Frontal cortex (tissue), 4 donors: ENCODE measurements around the gene POU2F2. TPM values are rescaled to one million over a fixed set of nuclear protein-coding genes. Genes with fewer than 3 reads are reported as not detected.

Experiments used
- DNase-seq, 2 donors: peaks; one replicate each; pipeline ENCODE4 v3.0.0; 2012; ENCODE audit warnings: low spot score in 2 of 2
- FAIRE-seq: peaks from 2 replicates; lab custom pipeline; 2012; peaks lifted over from hg19 to GRCh38; lab: Jason Lieb, UNC
- total RNA-seq: library from RNA; depleted of rRNA; stranded (reverse); fragments of >200 nt; gene quantifications from one replicate; pipeline ENCODE4 v1.2.3, GENCODE V29; 2014
- donor health status: control.
- donor health status: control.
- donor health status: control.

The POU2F2 gene
- 2.9 TPM for total RNA-seq

GRCh38 chr19:42132030-42132628, at the start of gene POU2F2:
Gene POU2F2, minus strand, starts transcription at chr19:42132446. Its CDS starts 35 bp downstream, at chr19:42132411.
- FAIRE-seq = no peak

GRCh38 chr19:42178791-42179674, 46.8 kb upstream of the POU2F2 start:
- FAIRE-seq (no peak), DNase-seq (no peak)

More at GRCh38 chr19:42132030-42132628, at the start of gene POU2F2:
- no peak for DNase-seq

GRCh38 chr19:42177686-42178019, 45.4 kb upstream of the POU2F2 start:
- no peak for DNase-seq
- FAIRE-seq = no peak

GRCh38 chr19:42176990-42177685, 44.9 kb upstream of the POU2F2 start:
- DNase-seq = peak; percentile 74 to 83
- no peak for FAIRE-seq

GRCh38 chr19:42176649-42176989, 44.4 kb upstream of the POU2F2 start:
- DNase-seq (no peak), FAIRE-seq (no peak)

GRCh38 chr19:42175952-42176648, 43.9 kb upstream of the POU2F2 start:
- DNase-seq (no peak), FAIRE-seq (no peak)

GRCh38 chr19:42174958-42175734, 42.9 kb upstream of the POU2F2 start:
- DNase-seq (no peak), FAIRE-seq (no peak)

- DNase-seq = no peak
These were observed 41.9 kb upstream of the POU2F2 start for GRCh38 chr19:42174188-42174587.

GRCh38 chr19:42173695-42174094, 41.4 kb upstream of the POU2F2 start:
- no peak for DNase-seq
- no peak for FAIRE-seq

More at GRCh38 chr19:42174188-42174587, 41.9 kb upstream of the POU2F2 start:
- FAIRE-seq = no peak

GRCh38 chr19:42172261-42172660, 40.0 kb upstream of the POU2F2 start:
- DNase-seq (no peak), FAIRE-seq (no peak)

- DNase-seq = no peak
- no peak for FAIRE-seq
These were observed 38.5 kb upstream of the POU2F2 start for GRCh38 chr19:42170715-42171114.

- FAIRE-seq = no peak
- DNase-seq = no peak
These were observed 37.5 kb upstream of the POU2F2 start for GRCh38 chr19:42169486-42170413.

GRCh38 chr19:42168206-42168605, 36.0 kb upstream of the POU2F2 start:
- DNase-seq (no peak), FAIRE-seq (no peak)

- DNase-seq (no peak), FAIRE-seq (no peak)
These were observed 34.1 kb upstream of the POU2F2 start for GRCh38 chr19:42166316-42166715.

- no peak for FAIRE-seq
These were observed 32.9 kb upstream of the POU2F2 start for GRCh38 chr19:42165146-42165545.

GRCh38 chr19:42161616-42162263, 29.5 kb upstream of the POU2F2 start:
- DNase-seq (no peak), FAIRE-seq (no peak)

More at GRCh38 chr19:42165146-42165545, 32.9 kb upstream of the POU2F2 start:
- DNase-seq = no peak

GRCh38 chr19:42159942-42160341, 27.7 kb upstream of the POU2F2 start:
- FAIRE-seq = no peak
- no peak for DNase-seq

GRCh38 chr19:42158926-42159325, 26.7 kb upstream of the POU2F2 start:
- FAIRE-seq = no peak
- DNase-seq = no peak
